NCI-H2196 treated with DMSO at 0.1 percent for 48 hours (cell line): ENCODE results near the gene NPY4R2.
"Not testable (repeated sequence)": the region's sequence is repeated elsewhere in the genome, so short reads cannot be mapped to it uniquely, and the experiment has no call there.

Experiments
- DNase-seq: peaks from one replicate; lab custom pipeline; 2025; ENCODE audit not compliant: unreplicated experiment; lab: John Stamatoyannopoulos, UW

Gene NPY4R2, protein sequence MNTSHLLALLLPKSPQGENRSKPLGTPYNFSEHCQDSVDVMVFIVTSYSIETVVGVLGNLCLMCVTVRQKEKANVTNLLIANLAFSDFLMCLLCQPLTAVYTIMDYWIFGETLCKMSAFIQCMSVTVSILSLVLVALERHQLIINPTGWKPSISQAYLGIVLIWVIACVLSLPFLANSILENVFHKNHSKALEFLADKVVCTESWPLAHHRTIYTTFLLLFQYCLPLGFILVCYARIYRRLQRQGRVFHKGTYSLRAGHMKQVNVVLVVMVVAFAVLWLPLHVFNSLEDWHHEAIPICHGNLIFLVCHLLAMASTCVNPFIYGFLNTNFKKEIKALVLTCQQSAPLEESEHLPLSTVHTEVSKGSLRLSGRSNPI

GRCh38 chr10:47918475-47918874 is at the start of gene NPY4R2:
Gene NPY4R2 (plus strand): TSS chr10:47918662. CDS start chr10:47921988, 3,326 bp downstream.
- not testable (repeated sequence) for DNase-seq

DNA sequence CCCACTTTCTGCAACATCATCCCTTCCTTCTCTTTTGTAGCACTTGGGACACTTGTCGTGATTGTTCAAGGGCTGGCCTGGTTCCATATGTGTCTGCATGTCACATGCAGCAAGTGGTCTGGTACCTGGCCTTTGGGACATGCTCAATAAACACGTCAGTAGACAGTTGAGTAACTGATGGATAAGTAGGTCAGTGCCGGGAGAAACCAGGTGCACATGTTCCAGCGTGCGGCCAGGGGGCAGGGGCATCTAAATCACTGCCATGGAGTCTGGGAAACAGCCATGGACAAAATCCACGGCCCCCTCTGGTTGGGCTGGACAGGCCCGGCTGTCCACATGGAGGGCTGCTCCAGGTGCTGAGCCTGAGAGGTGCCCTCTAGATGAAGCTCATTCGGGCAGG is 47.6 kb upstream of the NPY4R2 start:
- not testable (repeated sequence) for DNase-seq

DNA sequence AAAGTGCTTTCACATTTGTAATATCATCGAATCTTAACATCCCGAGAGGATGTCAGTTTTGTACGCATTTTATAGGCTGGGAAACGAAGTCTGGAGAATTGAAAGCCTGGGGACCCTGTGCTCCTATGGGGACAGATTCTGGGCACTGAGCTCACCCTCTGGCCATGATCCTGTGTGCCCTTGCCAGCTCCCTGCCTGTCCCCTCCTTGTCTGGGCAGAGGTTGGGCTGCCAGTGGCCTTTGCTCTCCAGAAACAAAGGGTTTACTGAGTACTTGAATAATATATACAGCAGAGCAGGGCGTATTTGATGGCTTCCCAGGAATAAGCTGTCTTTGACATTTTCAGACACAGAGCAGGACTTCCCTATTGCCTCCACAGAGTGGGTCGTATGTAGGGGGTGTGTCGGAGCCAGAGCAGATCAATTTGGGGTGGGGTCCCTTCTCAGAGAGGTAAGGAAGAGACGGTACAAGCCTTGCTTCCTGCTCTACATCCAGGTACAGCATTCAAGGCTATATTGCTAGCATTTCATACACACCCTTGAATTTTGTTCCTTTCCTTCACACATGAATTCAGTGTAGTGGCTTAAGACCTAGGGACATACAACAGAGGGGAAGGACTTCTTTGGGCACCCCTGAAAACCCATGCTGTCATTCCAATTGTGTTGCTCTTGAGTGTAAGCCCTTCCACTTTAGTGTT is 46.8 kb upstream of the NPY4R2 start:
- DNase-seq, result not testable (repeated sequence)

DNA sequence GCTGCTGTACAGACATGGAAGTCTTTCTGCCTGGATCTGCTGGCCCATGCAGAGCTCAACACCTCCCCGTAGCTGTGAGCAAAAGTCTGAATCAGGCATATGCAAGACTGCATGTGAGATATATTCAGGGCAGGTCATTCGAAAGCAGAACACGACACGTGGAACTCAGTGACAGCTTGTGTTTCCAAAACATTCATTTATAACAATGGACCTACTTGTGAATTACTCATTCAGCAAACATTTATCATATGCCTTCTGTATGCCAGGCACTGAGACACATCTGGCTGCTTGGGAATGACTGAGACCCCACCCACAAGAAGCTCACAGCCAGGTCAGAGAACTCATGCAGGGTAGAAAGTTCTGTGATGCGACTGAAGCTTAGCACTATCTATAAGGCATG is 46.2 kb upstream of the NPY4R2 start:
- not testable (repeated sequence) for DNase-seq

DNA sequence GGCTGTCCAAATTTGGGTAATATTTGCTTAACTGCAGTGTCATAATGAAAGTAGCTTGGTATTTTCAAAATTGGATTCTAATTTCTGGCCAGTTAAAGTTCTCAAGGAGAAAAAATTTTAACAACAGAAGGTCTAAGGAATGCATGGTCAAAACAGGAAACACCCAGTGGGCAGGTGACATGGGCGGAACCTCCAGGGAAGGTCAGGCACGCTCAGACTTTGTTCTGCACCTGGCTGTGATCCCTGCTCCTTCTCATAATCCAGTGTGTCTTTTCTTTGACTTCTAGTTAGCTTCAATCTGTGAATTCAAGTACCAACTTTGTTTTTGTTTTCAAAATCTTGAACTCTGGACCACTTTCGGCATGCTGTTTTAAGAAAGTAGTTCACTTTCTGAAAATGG is 34.2 kb upstream of the NPY4R2 start:
- not testable (repeated sequence) for DNase-seq

DNA sequence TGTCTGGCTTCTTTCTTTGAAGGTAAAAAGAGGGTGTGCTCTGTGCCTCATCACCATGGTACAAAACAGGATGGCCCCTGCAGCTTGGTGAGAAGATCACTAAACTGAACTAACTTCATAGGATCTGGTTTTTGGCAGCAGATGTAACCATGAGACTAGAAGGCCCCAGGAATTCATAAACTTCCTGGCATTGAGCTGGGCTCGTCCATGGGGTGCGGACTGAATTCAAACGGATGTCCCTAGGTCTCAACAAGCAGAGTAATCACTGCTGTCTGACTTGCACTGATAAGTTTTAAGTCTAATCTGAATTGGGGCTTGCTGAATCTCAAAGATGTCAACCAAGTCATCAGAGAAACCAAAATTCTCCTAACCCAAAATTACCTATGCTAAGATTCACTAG is 33.5 kb upstream of the NPY4R2 start:
- DNase-seq, result not testable (repeated sequence)

- DNase-seq, result not testable (repeated sequence)
Observed at GRCh38 chr10:47886356-47886755, 32.1 kb upstream of the NPY4R2 start.

DNA sequence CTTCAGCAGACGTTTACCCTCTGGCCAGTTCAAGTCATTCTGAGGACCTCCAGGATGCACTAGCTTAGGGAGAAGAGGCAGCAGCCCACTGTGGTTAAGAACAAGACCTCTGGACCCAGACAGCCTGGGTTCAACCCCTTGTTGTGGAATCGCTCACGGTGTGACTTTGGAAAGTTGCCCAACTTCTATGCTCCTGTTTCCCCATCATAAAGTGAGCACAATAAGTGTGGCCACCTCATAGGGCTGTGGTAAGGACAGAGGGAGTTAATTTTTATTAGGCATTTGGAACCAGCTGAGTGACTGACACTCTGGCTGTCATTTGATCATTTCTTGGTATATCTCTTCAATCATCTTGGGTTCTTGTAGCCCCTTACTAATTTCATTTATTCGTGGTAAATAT is 31.6 kb upstream of the NPY4R2 start:
- DNase-seq, result not testable (repeated sequence)

- not testable (repeated sequence) for DNase-seq
Observed at GRCh38 chr10:47890737-47891136, 27.7 kb upstream of the NPY4R2 start.

DNA sequence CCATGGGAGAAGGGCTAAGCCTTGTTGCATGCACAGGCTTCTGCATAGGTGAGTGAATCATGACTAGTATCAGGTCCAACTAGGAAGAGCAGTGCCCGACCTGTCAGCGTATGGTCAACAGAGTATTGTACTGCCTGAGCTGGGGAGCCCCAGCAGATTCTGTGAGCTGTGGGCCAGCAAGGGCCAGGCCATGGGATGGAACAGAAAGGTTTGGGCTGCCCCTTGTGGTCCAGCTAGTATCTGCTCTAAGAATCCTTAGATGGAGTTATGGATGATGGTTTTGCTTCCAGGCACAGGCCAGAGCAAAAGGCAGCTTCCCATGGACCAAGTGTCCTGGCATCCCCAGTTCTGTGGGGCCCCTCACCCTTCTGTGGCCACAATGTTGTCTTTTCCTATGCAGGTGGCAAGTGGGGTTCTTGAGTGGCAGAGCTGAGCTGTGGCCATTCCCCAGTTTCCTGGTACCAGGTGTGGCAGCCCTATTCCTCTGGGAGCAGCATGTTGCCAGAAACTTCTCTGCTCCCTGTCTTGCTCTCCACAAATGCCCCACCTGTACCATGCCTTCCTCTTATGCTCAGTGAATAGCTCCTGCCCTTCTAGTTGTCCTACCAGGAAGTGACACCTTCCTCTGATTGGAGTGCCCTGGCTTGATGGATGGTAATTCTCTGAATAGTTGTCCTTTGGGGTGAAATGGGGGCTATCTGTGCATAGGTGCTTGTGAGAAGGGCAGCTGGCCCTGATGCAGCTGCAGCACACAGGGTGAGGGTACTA is 25.8 kb upstream of the NPY4R2 start:
- not testable (repeated sequence) for DNase-seq

DNA sequence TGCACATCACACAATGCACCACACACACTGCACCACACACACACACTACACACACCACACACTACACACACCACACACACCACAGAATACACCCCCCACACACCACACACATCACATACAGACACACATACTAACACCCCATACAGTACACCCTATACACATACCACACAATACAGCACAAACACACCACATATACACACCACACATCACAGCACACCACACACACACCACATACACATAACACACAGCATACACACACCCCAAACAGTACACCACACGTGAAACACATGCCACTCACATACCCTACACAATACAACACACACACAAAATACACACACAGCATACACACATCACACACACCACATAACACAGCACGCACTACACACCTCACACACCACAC is 23.9 kb upstream of the NPY4R2 start:
- not testable (repeated sequence) for DNase-seq

GRCh38 chr10:47897813-47898212 is 20.6 kb upstream of the NPY4R2 start:
- not testable (repeated sequence) for DNase-seq

DNA sequence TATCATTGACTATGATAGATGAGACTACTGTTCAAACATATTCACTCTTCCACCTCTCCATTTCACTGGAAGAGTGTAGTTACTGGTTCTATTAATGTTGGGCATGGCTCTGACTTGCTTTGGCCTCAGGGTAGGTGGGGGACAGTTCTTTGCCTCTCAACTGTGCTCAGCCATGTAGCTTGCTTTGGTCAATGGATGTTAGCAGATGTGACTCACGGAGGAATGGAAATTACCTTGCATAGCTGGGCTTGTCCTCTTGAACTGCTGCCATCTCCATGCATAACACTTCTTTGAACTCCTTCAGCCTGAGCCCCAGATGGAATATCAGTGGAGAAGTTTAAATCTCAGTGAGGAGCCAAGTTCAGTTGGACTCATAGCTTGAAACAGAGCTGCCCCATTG is 9.1 kb upstream of the NPY4R2 start:
- DNase-seq, result not testable (repeated sequence)

- not testable (repeated sequence) for DNase-seq
Observed at GRCh38 chr10:47910486-47910885, 8.0 kb upstream of the NPY4R2 start.

DNA sequence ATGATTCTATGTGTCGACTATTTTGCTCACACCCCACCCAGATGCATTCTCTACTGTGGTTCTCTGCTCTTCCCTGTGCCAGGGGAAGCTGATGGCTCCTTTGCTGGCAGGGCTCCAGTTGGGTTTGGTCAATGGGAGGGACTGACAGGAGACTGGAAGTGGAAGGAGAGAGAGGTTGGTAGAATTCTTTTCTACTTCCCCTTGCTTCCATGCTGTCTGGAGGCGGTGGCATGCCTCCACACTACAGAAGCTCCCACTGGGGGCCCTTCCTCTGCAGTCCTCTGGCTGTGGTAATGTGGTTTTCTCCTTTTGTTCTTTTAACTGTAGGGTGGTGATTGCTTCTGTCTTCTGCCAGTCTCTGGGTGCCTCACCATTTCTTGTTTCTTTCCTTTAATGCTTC is 4.4 kb upstream of the NPY4R2 start:
- not testable (repeated sequence) for DNase-seq

DNA sequence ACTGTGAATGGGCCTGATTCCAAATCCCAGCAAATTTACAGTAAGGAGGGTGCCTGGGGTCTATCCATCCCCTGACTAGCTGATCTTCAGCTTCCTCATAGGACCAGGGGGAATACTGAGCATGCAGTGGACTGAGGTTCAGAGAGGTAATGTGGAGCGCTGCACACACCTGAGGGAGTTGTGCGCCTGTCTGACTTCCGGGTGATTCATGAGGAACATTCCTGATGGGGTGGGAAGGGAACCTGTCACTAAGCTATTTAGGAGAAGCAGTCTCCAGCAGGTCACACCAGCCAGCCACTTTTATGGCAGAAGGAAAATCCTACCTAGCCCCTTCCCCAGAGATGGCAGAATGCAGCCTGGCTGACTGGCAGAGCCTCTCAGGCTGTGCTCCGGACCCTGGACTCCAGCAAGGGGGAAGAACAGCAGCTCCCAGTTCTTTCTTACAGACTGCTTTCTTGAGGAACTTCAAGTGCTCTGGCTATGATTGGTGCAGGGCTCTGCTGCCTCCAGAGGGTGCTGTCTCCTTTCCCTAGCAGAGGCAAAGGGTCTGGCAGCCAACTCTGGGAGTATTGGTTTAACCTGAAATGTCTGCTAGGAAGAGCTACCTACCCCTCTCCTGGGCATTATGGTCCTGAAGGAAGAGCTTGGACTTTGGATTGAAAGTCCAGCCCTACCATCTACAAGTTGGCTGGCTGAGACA is 2.5 kb upstream of the NPY4R2 start:
- not testable (repeated sequence) for DNase-seq

DNA sequence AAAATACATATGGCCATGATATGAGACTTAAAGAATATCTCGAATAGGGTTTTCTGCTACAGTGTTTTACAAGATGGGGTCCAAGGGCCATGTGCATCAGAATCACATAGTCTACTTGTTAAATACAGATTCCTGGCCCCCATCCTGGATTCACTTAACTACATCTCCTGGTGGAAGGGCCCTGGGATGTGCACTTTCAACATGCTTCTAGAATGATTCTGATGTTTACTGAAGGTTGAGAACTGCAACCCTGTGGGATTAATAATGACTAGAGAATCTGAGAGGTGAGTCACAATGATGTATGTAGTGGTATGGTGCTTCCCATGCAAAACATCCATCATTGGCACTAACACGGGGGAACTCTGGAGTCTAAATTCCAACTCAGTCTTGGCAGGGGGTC is 2.1 kb downstream of the NPY4R2 start:
- not testable (repeated sequence) for DNase-seq

GRCh38 chr10:47922503-47922902 is 4.0 kb downstream of the NPY4R2 start:
- DNase-seq, result not testable (repeated sequence)

- not testable (repeated sequence) for DNase-seq
Observed at GRCh38 chr10:47924628-47925027, 6.2 kb downstream of the NPY4R2 start.

DNA sequence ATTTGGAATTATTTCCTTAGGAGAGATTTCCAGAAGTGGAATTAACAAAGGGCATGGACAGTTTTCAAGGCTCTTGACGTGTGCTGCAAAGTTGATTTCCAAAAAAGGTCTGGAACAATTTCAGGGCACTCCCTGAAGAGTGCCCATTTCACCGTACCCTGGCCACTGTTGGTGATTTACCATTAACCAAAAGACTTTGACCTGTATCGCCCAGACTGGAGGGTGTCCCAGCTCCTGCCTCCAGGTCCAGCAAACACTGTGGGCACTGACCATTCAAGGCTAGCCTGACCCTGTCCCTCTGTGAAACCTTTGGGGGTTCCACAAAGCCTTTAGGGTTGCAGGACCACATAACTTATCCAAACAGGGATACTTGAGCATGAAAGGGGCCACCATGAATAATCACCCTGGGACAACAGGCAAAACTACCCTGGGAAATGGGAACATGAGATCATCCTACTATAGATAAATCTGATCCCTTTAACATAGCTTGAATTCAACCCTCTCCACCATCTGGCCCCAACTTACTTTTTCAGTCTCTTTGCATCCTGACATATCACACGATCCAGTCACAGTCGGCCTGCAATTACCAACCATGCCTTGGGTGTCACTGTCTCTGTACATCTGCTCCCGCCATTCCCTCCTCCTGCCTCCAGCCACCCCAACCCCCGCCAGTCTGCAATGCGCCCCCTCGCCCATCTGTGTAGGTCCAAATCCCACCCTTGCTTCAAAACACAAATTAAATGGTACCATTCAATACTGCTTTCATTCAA is 8.9 kb downstream of the NPY4R2 start:
- DNase-seq, result not testable (repeated sequence)
